ENCODE measurements around the gene CERS6.

The CERS6 gene

DNA sequence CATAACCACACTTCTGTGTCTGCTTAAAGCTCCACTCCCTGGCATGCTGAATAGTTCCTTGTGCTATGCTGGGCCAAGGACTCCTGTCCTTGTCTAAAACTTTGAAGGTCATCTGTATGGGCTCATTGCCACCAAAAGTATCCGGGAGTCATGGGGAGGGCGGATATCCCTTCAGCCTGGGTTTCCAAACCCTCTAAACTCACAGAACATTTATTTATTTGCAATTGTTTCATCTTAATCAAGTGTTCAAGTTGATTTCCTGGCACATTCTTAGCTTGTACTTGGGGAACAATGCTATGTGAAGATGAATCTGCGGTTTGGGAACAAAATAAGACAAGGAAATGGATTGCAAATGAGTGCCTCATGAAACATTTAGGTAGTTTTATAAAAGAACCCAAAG is 348.1 kb downstream of the CERS6 start:
- H3K4me3 Mint-ChIP-seq: no peak overlapping the region
- peaks cover 14% of the 10 kb centered on the region for H3K27me3 Mint-ChIP-seq (ENCODE audit: low read depth)
- no peak overlapping the region for H3K27ac Mint-ChIP-seq
- H3K36me3 Mint-ChIP-seq (ENCODE audit: low read depth): no peaks in the 10 kb centered on the region
- no peaks in the 10 kb centered on the region for H3K9me3 Mint-ChIP-seq
- peaks cover 17% of the 10 kb centered on the region for H3K4me1 Mint-ChIP-seq (ENCODE audit: low read depth)

DNA sequence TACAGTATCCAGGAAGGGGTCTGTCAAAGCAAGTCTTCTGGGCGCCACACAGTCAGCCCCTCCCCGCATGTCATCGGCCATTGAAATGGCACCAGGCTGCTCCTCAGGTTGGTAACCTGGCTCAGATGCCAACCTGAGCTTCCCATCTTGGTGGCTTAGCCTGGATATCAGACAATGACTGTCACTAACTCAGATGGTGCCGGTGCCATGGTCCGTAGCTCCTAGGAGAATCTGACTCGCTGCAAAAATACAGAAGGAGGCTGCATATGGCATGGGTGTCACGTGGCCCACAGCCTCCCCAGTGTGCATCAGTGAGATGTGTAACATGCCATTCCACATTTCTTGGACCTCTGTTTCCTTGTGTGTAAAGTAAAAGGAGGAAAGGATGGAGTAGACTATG is 349.5 kb downstream of the CERS6 start:
- H3K4me3 Mint-ChIP-seq: no peak overlapping the region
- H3K27me3 Mint-ChIP-seq (ENCODE audit: low read depth): peaks cover 10% of the 10 kb centered on the region
- H3K9me3 Mint-ChIP-seq: no peaks in the 10 kb centered on the region
- no peak overlapping the region for H3K27ac Mint-ChIP-seq
- H3K36me3 Mint-ChIP-seq (ENCODE audit: low read depth): no peaks in the 10 kb centered on the region
- peaks cover 17% of the 10 kb centered on the region for H3K4me1 Mint-ChIP-seq (ENCODE audit: low read depth)

DNA sequence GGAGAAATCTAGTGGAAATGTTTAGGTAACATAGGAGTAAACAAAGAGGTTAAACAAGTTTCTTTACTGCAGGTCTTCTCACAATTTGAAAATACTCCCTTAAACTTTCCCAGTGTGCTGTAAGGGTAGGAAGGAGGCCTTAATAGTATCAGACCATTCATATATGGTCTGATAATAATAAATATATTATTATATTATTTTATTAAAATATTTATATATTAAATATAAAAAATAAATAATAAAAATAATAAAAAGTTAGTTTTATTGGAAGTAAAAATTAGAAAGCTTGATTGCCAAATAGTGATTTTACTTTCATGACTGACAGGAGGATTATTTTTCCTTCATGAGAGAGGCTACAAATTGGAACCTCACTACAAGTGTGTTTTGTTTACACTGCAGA is 353.5 kb downstream of the CERS6 start:
- Mint-ChIP-seq H3K36me3 (ENCODE audit: low read depth) (no peaks in the 10 kb centered on the region), H3K4me3 (no peak overlapping the region), H3K27ac (no peak overlapping the region), H3K4me1 (ENCODE audit: low read depth) (no peaks in the 10 kb centered on the region), H3K9me3 (no peaks in the 10 kb centered on the region), H3K27me3 (ENCODE audit: low read depth) (peaks cover 4% of the 10 kb centered on the region)

DNA sequence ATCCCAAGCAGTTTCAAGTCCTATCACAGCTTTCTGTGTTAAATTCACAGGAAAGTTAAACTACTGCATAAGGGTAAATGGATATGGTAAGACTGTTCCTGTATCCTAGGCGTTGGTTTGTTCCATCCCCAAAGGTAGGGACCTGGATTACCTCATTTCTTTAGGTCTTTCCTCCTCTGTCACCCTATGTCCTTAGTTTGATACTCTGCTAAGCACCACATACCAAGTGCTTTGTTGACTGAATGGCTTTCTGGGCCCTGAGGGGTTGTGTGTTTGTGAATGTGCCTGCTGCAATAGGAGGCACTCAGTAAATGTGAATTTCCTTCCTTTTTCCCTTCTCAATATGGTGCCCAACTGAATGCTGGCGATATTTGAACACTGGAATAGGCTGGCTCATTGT is 354.2 kb downstream of the CERS6 start:
- Mint-ChIP-seq H3K4me3 (no peak overlapping the region), H3K36me3 (ENCODE audit: low read depth) (no peaks in the 10 kb centered on the region)

DNA sequence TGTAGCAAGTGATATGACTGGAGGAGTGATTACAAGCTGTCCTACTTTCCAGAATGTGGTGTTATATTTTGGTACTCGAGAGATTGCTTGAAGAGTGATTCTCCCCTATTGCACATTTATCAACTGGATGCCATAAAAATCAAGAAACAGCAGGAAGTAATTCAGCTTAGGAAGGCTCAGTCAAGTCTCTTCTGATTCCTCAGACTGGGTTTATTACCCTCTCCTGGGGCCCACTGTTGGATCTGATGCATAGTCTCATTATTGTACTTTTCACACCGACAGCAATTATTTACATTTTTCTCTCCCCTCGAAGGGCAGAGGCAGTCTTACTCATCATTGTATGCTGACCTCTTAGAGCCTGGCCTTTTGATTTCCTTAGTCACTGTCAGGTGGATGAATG is 355.6 kb downstream of the CERS6 start:
- Mint-ChIP-seq H3K27me3 (ENCODE audit: low read depth) (peaks cover 10% of the 10 kb centered on the region), H3K9me3 (no peaks in the 10 kb centered on the region), H3K36me3 (ENCODE audit: low read depth) (no peaks in the 10 kb centered on the region), H3K4me3 (no peak overlapping the region), H3K27ac (no peak overlapping the region), H3K4me1 (ENCODE audit: low read depth) (no peaks in the 10 kb centered on the region)

More for the DNA sequence above, 354.2 kb downstream of the CERS6 start:
- Mint-ChIP-seq H3K4me1 (ENCODE audit: low read depth) (no peaks in the 10 kb centered on the region), H3K27ac (no peak overlapping the region), H3K9me3 (no peaks in the 10 kb centered on the region), H3K27me3 (ENCODE audit: low read depth) (peaks cover 4% of the 10 kb centered on the region)

DNA sequence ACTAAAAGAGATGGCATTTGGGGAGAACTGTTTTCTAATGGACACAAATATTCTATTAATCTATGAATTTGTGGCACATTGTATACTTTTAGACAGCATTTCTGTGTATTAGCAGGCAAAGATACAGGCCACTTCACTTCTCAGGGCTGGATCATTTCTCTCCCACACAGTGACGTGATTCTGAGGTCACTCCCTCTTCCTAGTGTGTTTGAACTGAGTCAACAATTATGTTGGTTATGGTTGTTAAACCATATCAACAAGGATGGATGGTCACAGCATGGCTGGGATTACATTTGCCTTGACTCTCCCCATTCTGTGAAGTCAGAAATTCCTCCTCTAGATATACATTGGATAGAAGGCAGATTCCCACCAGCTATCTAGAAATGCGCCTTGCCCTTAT is 358.0 kb downstream of the CERS6 start:
- H3K4me1 Mint-ChIP-seq (ENCODE audit: low read depth): no peaks in the 10 kb centered on the region
- no peak overlapping the region for H3K4me3 Mint-ChIP-seq
- H3K36me3 Mint-ChIP-seq (ENCODE audit: low read depth): no peaks in the 10 kb centered on the region

DNA sequence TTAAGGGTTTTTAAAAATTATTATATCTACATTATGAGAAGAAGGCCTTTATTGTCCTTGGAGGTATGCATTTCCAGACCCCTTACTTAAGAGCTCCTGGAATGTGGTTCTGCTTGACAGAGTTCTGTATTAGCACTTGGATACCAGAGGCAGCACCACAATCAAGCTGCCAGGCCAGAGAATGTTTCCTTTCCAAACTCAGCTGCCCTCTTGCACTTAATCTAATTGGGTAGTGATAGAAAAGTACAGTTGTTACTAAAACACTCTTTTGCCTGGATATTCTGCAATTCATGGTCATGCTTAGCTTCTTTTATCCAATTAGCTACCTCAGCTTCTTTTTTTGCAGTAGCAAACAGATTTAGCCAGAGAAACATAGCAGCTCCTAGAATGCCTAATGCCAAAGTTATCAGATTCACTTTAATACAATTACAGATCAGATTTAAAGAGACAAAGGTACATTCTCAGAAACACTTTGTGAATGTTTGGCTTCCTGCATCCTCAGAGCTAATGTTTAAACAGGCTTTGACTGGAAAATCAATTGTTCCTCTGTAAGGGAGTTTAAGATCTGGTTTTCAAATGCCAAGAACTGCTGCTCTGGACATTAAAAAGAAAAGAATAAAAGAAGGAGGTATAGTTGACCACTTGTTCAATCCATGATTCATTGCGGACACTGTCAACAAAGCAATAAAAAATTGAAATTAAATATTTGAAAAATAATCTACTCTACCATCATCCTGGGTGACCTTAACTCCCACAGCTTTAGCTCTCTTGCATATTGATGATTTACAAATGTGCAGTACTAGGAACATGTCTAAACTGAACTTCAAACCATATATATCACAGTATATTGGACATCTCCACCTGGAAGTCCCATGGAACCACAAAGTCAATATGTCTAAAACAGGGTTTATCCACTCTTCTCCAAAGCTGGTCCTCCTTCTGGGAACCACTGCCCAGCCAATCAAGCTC is 359.2 kb downstream of the CERS6 start:
- H3K4me3 Mint-ChIP-seq: no peak overlapping the region
- H3K9me3 Mint-ChIP-seq: no peaks in the 10 kb centered on the region
- H3K4me1 Mint-ChIP-seq (ENCODE audit: low read depth): no peaks in the 10 kb centered on the region
- no peaks in the 10 kb centered on the region for H3K36me3 Mint-ChIP-seq (ENCODE audit: low read depth)
- no peak overlapping the region for H3K27ac Mint-ChIP-seq
- H3K27me3 Mint-ChIP-seq (ENCODE audit: low read depth): peaks cover 7% of the 10 kb centered on the region

More for the DNA sequence above, 358.0 kb downstream of the CERS6 start:
- H3K9me3 Mint-ChIP-seq: no peaks in the 10 kb centered on the region
- no peak overlapping the region for H3K27ac Mint-ChIP-seq
- H3K27me3 Mint-ChIP-seq (ENCODE audit: low read depth): peaks cover 7% of the 10 kb centered on the region

DNA sequence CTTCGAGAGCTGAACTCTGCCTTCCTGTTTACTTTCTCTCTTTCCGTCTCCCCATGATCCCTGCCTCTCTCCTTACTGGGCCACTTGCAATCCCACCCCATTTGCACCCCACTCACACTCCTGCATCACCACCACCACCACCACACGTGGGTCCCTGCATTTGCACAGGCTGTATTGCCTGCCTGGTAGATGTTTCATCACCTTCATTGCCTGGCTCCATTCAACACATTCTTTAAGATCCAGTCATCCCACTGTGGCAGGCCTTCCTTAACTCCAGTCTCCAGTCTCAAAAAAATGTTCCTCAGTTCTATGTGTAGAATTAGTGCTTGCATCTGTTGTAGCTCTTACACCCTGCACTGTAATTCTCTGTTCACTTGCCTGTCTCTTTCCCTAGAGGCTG is 360.3 kb downstream of the CERS6 start:
- Mint-ChIP-seq H3K4me3 (no peak overlapping the region), H3K9me3 (no peaks in the 10 kb centered on the region), H3K27me3 (ENCODE audit: low read depth) (peaks cover 7% of the 10 kb centered on the region), H3K36me3 (ENCODE audit: low read depth) (no peaks in the 10 kb centered on the region), H3K4me1 (ENCODE audit: low read depth) (no peaks in the 10 kb centered on the region), H3K27ac (no peak overlapping the region)

DNA sequence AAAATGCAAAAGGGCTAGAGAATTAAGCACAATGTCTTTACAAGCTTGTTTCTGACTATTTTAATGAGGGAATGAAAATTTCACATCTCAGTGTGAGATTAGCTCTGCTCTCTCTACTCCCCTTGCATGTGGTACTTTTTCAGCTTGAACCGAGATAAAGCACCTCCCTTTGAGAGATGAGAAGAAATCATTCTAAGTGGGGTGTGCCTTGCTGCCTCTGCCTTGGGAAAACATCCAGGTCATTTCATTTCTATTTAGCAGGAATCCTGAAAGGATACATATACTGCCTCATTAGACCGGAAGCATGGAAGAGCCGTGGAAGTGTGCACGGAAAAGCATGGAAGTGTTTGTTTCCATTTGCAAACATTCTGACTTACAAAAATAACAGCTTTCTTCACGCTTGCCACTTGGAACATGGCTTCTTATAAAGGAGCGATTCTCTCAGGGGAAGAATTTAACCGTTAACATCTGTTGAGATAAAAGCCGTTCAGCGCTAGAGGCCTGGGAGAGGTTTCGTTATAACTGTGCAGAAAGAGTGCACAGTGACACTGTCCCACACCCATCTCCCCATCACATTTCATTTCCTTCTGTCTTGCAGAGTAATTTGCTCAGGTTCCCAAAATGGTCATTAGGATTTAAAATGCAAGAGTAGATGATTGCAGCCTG is 363.1 kb downstream of the CERS6 start:
- H3K9me3 Mint-ChIP-seq: no peaks in the 10 kb centered on the region
- no peaks in the 10 kb centered on the region for H3K36me3 Mint-ChIP-seq (ENCODE audit: low read depth)
- H3K27me3 Mint-ChIP-seq (ENCODE audit: low read depth): peaks cover 7% of the 10 kb centered on the region
- H3K4me3 Mint-ChIP-seq: no peak overlapping the region
- no peak overlapping the region for H3K27ac Mint-ChIP-seq
- no peaks in the 10 kb centered on the region for H3K4me1 Mint-ChIP-seq (ENCODE audit: low read depth)

DNA sequence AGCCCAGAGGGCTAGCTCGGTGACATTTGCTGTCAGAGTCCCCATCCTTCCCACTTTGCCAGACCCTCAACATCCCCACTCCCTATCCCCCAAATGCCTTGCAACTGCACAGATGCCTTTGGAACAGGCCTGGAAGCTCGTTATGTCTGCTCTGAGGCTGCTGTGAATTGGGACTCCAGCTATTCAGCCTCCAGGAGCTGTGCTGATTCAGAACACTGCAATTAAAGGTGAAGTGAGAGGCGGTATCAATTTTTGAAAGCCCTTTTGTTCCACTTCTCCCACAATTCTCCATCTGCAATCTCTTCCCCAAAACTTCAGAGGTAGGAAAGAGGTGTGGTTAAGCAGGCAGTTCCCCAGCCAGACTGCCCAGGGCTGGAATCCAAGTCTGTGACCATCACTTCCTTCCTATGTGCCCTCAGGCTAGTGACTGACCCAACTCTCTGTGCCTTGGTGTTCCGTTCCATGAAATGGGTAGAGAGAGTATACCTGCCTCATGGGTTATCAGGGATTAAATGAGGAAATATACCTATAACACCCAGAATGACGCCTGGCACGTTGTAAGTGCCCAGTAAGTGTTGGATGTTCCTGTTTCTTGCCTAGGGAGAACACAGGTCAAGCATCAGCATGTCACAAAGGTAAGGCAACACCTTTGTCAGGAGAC is 363.9 kb downstream of the CERS6 start:
- Mint-ChIP-seq H3K4me1 (ENCODE audit: low read depth) (no peaks in the 10 kb centered on the region), H3K4me3 (no peak overlapping the region), H3K9me3 (no peaks in the 10 kb centered on the region), H3K27ac (no peak overlapping the region), H3K27me3 (ENCODE audit: low read depth) (peaks cover 7% of the 10 kb centered on the region), H3K36me3 (ENCODE audit: low read depth) (no peaks in the 10 kb centered on the region)

DNA sequence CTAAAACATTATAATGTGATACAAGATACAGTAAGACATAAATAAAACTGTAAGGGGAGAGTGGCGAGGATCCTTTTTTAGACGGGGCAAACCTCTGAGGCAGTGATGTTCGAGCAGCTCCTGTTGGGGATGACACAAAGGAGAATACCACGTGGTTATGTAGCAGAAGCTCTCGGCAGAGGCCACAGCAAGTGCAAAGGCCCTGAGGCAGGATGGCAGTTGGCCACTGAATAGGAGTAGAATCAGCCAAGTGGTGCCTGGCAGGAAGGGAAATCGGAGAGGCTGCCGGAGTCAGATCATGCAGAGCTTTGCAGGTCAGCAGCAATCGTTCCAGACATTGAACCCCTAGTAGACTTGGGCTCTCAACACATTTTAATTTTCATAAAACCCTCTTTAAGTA is 365.5 kb downstream of the CERS6 start:
- no peak overlapping the region for H3K4me3 Mint-ChIP-seq
- H3K27me3 Mint-ChIP-seq (ENCODE audit: low read depth): peaks cover 1% of the 10 kb centered on the region
- H3K4me1 Mint-ChIP-seq (ENCODE audit: low read depth): no peaks in the 10 kb centered on the region
- H3K9me3 Mint-ChIP-seq: no peaks in the 10 kb centered on the region
- H3K36me3 Mint-ChIP-seq (ENCODE audit: low read depth): no peaks in the 10 kb centered on the region
- H3K27ac Mint-ChIP-seq: no peak overlapping the region

DNA sequence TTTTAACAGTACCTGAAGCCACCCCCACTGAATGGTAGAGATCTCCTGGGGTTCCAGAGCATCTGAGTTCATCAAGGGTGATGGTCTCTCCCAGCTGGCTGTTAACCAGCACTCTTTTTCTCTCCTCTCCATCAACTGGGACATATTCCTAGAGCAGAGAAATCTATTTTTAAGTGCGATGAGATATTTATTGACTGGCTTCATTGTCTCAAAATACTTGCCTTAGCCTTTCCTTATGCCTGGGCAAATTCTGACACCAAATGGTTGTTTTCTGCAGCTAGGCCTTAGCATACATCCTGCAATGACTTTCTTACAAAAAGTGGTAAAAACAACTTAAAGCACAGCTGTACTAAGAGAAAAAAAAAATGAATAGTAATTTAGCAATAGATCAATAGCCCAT is 365.9 kb downstream of the CERS6 start:
- H3K4me1 Mint-ChIP-seq (ENCODE audit: low read depth): no peaks in the 10 kb centered on the region
- H3K9me3 Mint-ChIP-seq: no peaks in the 10 kb centered on the region
- H3K4me3 Mint-ChIP-seq: no peak overlapping the region
- no peaks in the 10 kb centered on the region for H3K36me3 Mint-ChIP-seq (ENCODE audit: low read depth)
- H3K27me3 Mint-ChIP-seq (ENCODE audit: low read depth): no peaks in the 10 kb centered on the region
- H3K27ac Mint-ChIP-seq: no peak overlapping the region

Measured in T-helper 1 cell treated with Interleukin-12 subunit alpha and Interleukin-12 subunit beta and Interleukin-4 antibody, amounts not matched to agents 30 μg/mL and 1 μg/mL, for 36 hours (primary cell).